ENCODE data around the gene SLC9A3. TPM values are rescaled to one million over a fixed set of nuclear protein-coding genes. Genes with fewer than 3 reads are reported as not detected.
"Not testable (repeated sequence)": the region's sequence is repeated elsewhere in the genome, so short reads cannot be mapped to it uniquely, and the experiment has no call there.

The SLC9A3 gene
- total RNA-seq, 4 donors from 2014 or later: 1.7 to 5.0 (median 2.8) TPM

- intact Hi-C loops (cut with DNase I): no loop called here
- Histone ChIP-seq H3K4me3 (no peak overlapping the region), H3K27ac (replicated peaks in 1 of 4) (no peak overlapping the region), H3K9me3 (no peaks in the 10 kb centered on the region), H3K4me1 (no peaks in the 10 kb centered on the region), H3K36me3 (no peaks in the 10 kb centered on the region), H3K27me3 (peaks cover 0 to 78% (median 2%) of the 10 kb centered on the region in 4 donors)
- WGBS: 77% methylated on average over 18 of the region's 31 CpGs
- DNase-seq (ENCODE audit: extremely low spot score): no peak
- TF ChIP-seq POLR2AphosphoS5 (IDR thresholded peaks at IDR 0.05) (no peak), EP300 (IDR thresholded peaks at IDR 0.05) (no peak), POLR2A (IDR thresholded peaks at IDR 0.05; ENCODE audit: low read depth) (no peak)
- TF ChIP-seq, protein P1, sequence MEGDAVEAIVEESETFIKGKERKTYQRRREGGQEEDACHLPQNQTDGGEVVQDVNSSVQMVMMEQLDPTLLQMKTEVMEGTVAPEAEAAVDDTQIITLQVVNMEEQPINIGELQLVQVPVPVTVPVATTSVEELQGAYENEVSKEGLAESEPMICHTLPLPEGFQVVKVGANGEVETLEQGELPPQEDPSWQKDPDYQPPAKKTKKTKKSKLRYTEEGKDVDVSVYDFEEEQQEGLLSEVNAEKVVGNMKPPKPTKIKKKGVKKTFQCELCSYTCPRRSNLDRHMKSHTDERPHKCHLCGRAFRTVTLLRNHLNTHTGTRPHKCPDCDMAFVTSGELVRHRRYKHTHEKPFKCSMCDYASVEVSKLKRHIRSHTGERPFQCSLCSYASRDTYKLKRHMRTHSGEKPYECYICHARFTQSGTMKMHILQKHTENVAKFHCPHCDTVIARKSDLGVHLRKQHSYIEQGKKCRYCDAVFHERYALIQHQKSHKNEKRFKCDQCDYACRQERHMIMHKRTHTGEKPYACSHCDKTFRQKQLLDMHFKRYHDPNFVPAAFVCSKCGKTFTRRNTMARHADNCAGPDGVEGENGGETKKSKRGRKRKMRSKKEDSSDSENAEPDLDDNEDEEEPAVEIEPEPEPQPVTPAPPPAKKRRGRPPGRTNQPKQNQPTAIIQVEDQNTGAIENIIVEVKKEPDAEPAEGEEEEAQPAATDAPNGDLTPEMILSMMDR (IDR thresholded peaks at IDR 0.05): no peak
These were observed 10.8 kb downstream of the SLC9A3 start for GRCh38 chr5:513216-514100.

DNA sequence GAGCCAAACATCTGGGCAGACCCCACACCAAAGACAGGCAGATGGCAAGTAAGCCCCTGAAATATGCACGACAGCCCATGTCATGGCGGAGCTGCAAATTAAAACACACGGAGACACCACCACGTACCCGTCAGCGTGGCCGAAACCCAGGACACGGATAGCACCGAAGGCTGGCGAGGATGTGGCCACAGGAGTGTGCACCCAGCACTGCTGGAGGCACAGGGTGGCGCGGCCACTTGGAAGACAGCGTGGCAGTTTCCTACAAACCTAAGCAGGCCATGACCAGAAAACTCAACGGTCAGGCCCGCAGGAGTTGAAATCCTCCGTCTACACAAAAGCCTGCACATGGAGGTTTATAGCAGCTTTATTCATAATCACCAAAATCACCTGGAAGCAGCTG, 12.8 kb downstream of the SLC9A3 start:
- peaks cover 0 to 70% (median 2%) of the 10 kb centered on the region in 4 donors for H3K27me3 ChIP-seq

DNA sequence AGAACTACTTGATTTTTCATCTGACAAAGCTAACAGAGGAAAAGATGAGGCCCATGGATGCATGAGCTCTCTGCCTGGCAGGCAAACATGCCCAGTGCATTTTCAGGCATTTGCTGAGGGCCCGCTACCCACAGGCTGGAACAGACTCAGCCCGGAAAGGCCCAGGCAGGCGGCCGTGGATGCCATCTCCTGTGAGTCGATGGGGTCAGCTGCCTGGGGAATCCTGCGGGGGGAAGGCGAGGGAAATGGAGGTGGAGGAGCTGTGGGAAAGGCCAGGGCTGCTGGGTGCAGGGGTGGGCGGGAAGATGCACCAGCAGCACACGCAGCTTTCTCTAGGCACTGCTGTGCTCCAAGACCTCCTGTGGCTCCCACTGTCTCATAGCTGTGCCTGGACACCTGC, 13.7 kb downstream of the SLC9A3 start:
- no peak for DNase-seq (ENCODE audit: extremely low spot score)
- Histone ChIP-seq H3K27me3 (peaks cover 0 to 72% (median 4%) of the 10 kb centered on the region in 4 donors), H3K36me3 (no peaks in the 10 kb centered on the region), H3K4me1 (no peaks in the 10 kb centered on the region), H3K27ac (replicated peaks in 1 of 4) (no peak overlapping the region), H3K4me3 (no peak overlapping the region), H3K9me3 (no peaks in the 10 kb centered on the region)
- TF ChIP-seq, protein P1 (IDR thresholded peaks at IDR 0.05): no peak
- TF ChIP-seq POLR2A (IDR thresholded peaks at IDR 0.05; ENCODE audit: low read depth) (no peak), POLR2AphosphoS5 (IDR thresholded peaks at IDR 0.05) (no peak), EP300 (IDR thresholded peaks at IDR 0.05) (no peak)
- WGBS: 79% methylated on average over 7 of the region's 9 CpGs
- intact Hi-C loops (cut with DNase I): no loop called here

More for the DNA sequence above, 12.8 kb downstream of the SLC9A3 start:
- WGBS: 80% methylated on average over 16 of the region's 16 CpGs
- TF ChIP-seq EP300 (IDR thresholded peaks at IDR 0.05) (no peak), POLR2AphosphoS5 (IDR thresholded peaks at IDR 0.05) (no peak), POLR2A (IDR thresholded peaks at IDR 0.05; ENCODE audit: low read depth) (no peak)
- TF ChIP-seq, protein P1 (IDR thresholded peaks at IDR 0.05): no peak
- H3K36me3 ChIP-seq: no peaks in the 10 kb centered on the region
- no peak overlapping the region for H3K4me3 ChIP-seq
- no peaks in the 10 kb centered on the region for H3K9me3 ChIP-seq
- no peak overlapping the region for H3K27ac ChIP-seq (replicated peaks in 1 of 4)
- no peaks in the 10 kb centered on the region for H3K4me1 ChIP-seq
- DNase-seq (ENCODE audit: extremely low spot score): no peak
- intact Hi-C loops (cut with DNase I): no loop called here

- TF ChIP-seq POLR2AphosphoS5 (IDR thresholded peaks at IDR 0.05) (no peak), EP300 (IDR thresholded peaks at IDR 0.05) (no peak), POLR2A (IDR thresholded peaks at IDR 0.05; ENCODE audit: low read depth) (no peak)
- TF ChIP-seq, protein P1 (IDR thresholded peaks at IDR 0.05): no peak
- no peak overlapping the region for H3K27ac ChIP-seq (replicated peaks in 1 of 4)
- peaks cover 0 to 68% (median 4%) of the 10 kb centered on the region in 4 donors for H3K27me3 ChIP-seq
- DNase-seq (ENCODE audit: extremely low spot score): no peak
- no peaks in the 10 kb centered on the region for H3K9me3 ChIP-seq
- H3K36me3 ChIP-seq: no peaks in the 10 kb centered on the region
- whole genome bisulfite sequencing: 83% methylated on average over 22 of the region's 22 CpGs
- H3K4me3 ChIP-seq: no peak overlapping the region
- no peaks in the 10 kb centered on the region for H3K4me1 ChIP-seq
- intact Hi-C loops (cut with DNase I): no loop called here
These were observed 14.6 kb downstream of the SLC9A3 start for GRCh38 chr5:509611-510185.

- H3K4me1 ChIP-seq; intact Hi-C loops (cut with DNase I); H3K36me3 ChIP-seq; H3K9me3 ChIP-seq; H3K27ac ChIP-seq (replicated peaks in 1 of 4); H3K4me3 ChIP-seq; DNase-seq (ENCODE audit: extremely low spot score): not testable (repeated sequence)
- 93% methylated on average over 34 of the region's 42 CpGs for WGBS
- peaks cover 0 to 68% (median 2%) of the 10 kb centered on the region in 4 donors for H3K27me3 ChIP-seq
These were observed 16.2 kb downstream of the SLC9A3 start for GRCh38 chr5:507986-508575.

All from esophagus muscularis mucosa (tissue), 4 donors.